Caki2 (cell line): ENCODE data around the gene CD9. TPM values are rescaled to one million over a fixed set of nuclear protein-coding genes. Genes with fewer than 3 reads are reported as not detected.
"Not testable (repeated sequence)": the region's sequence is repeated elsewhere in the genome, so short reads cannot be mapped to it uniquely, and the experiment has no call there.

Experiments used
- DNase-seq: peaks from one replicate; pipeline ENCODE4 v3.0.0-alpha.2; 2015; ENCODE audit warnings: low read depth
- in situ Hi-C: cut with HindIII; loops from 2 replicates; pipeline ENCODE4 v1.10.0; 2016; ENCODE audit warnings: low sequenced_read_pairs, low pct_unique_long_range_greater_than_20kb, mixed read lengths
- total RNA-seq: library from RNA; depleted of rRNA; stranded (reverse); fragments of >200 nt; shearing (Covaris generic); gene quantifications from 2 replicates; pipeline ENCODE4 v1.2.3, GENCODE V29; 2014; ENCODE audit warnings: low replicate concordance; rRNA removed

The CD9 gene, protein sequence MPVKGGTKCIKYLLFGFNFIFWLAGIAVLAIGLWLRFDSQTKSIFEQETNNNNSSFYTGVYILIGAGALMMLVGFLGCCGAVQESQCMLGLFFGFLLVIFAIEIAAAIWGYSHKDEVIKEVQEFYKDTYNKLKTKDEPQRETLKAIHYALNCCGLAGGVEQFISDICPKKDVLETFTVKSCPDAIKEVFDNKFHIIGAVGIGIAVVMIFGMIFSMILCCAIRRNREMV
- total RNA-seq = 64.2 and 70.8 TPM in 2 replicates

DNA sequence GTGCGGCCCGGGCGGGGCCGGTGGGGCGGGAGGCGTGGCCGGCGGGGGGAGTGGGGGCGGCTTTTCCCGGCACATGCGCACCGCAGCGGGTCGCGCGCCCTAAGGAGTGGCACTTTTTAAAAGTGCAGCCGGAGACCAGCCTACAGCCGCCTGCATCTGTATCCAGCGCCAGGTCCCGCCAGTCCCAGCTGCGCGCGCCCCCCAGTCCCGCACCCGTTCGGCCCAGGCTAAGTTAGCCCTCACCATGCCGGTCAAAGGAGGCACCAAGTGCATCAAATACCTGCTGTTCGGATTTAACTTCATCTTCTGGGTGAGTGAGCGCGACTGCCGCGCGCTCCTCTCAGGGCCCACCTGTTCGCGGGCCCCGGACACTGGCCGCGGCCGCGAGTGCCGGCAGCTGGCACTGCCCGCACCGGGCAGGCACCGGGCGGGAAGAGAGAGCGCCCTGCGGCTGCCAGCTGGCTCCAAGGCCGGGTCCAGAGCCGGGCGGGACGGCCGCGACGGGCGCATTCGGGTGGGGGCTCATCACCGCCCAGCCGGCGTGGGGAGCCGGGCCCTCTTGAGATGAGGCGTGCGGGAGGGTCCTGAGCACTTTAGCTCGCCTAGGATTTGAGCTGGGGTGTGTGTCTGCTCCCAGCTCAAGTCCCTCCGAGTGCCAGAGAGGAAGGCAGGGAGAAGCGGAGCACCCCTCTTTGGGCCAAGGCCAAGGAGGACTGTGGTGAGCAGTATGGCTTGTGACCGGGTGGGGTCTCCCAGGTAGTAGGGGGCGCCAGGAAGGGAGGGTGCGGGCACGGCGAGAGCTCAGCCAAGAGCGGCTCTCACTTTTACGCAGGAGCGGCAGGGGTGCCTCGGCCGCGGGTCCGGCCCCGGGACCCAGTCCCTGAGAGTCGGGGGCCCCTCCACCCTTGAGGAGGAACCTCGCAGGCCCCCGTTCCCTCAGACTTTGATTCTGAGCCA is at the start of gene CD9:
TSS of gene CD9 (plus strand) at position 145 of the 957 bp plus-strand sequence. CDS start at position 245, 100 bp downstream.
- in situ Hi-C loops = no loop called here
- peak; percentile 52 for DNase-seq

DNA sequence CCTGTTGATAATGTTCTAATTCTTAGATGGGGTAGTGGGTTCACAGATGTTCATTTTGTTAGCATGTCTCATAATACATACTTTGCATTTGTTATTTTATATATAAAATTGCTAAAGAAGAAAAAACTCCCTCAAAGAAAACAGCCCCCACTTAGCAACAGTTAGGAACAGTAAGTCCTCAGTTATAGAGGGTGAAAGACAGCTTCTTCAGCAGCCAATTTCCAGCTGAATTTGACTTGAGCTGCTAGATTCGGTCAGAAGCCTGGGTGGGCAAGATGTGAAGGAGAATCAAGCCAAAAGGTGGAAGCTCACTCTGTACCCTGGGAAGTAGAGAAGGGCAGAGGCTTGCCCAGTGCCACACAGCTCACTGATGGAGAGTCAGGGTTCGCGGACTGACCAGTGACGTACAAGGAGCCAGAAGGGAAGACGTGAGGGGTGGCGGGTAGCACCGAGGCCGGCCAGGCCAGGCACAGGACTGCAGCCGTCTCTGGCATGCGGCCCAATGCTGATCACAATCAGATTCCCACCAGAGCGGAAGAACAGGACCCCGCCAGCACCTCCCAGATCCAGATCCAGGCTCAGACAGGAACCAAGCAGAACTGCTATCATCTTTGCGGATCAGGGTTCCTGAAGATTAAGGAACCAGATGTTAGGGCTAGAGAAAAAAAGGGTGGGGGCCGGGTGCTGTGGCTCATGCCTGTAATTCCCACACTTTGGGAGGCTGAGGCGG is 45.3 kb upstream of the CD9 start:
- in situ Hi-C loops = loop anchor here (5.0 kb wide), 1 partner anchor 73 kb away; no protein-coding TSS in a partner anchor

DNA sequence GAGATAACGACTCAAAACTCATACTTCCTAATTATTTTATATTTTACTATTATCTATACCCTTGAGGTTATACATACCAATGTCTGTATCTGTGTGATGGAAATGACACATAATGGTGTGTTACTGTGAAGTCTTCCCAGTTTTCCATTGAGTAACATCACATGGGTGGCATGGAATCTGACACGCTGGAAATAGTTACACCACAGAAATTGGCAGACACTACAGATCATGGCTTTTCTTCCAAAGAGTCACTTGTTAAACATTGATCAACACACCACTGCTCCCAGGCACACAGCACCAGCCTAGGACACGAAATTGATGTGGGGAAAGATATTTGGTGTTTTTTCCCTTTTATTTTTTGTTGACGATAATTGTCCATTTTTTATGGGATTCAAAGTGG is 42.7 kb upstream of the CD9 start:
- no peak for DNase-seq
- in situ Hi-C loops = no loop called here

More for the DNA sequence above, 45.3 kb upstream of the CD9 start:
- DNase-seq = no peak

DNA sequence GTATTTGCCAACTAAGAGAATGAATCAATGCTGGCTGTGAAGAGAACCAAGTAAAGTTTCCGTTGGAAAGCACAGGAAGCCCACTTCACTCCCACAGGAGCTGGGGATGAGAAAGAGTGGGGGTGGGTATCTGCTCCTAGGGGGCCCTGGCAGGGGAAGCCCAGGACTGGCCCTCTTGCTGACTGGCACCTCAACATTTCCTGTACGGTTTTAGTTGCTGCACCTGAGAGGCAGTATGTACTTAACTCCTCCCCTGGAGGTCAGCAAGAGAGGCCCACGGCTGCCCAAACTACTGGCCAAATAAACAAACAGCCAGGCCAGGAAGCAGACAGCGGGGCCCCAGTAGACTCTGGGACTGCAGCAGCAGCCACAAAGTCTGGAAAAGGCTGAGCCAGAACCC is 41.9 kb upstream of the CD9 start:
- in situ Hi-C loops = no loop called here
- no peak for DNase-seq

DNA sequence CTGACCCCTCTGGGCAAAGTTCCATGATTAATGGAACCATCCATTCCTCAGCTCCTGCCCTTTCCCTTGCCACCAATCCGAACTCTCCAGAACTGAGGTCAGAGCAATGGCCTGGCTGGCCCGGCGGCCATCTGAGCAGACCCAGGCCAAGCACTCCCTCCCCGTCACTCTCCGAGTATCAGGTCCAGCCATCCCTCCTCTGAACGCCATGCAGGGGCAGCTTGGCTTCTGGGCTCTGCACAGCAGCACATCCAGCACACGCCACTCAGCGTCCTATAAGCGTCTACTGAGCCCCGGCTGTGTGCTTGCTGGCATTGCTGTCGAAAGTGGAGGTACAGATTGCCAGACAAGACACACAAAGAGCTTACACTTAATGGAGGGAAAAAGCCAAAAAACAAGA is 41.5 kb upstream of the CD9 start:
- DNase-seq = no peak
- in situ Hi-C loops = no loop called here

DNA sequence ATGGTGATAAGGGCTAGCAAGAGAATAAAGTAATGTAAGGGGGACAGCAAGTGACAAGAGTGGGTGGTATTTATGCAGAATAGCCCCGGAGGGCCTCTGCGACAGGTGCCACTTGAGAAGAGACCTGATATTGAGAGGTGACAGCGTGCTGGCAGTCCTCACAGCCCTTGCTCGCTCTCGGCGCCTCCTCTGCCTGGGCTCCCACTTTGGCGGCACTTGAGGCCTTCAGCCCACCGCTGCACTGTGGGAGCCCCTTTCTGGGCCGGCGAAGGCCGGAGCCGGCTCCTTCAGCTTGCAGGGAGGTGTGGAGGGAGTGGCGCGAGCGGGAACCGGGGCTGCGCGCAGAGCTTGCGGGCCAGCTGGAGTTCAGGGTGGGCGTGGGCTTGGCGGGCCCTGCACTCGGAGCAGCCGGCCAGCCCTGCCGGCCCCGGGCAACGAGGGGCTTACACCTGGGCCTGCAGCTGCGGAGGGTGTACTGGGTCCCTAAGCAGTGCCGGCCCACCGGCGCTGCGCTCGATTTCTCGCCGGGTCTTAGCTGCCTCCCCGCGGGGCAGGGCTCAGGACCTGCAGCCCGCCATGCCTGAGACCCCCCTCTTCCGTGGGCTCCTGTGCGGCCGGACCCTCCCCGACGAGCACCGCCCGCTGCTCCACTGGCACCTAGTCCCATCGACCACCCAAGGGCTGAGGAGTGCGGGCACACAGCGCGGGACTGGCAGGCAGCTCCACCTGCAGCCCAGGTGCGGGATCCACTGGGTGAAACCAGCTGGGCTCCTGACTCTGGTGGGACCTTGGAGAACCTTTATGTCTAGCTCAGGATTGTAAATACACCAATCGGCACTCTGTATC is 40.8 kb upstream of the CD9 start:
- DNase-seq, in situ Hi-C loops: not testable (repeated sequence)

DNA sequence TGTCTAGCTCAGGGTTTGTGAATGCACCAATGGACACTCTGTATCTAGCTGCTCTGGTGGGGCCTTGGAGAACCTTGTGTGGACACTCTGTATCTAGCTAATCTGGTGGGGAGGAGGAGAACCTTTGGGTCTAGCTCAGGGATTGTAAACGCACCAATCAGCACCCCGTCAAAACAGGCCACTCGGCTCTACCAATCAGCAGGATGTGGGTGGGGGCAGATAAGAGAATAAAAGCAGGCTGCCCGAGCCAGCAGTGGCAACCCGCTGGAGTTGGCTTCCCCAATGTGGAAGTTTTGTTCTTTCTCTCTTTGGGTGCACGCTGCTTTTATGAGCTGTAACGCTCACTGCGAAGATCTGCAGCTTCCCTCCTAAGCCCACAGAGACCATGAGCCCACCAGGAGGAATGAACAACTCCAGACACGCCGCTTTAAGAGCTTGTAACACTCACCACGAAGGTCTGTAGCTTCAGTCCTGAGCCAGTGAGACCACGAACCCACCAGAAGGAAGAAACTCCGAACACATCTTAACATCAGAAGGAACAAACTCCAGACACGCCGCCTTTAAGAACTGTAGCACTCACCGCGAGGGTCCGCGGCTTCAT is 40.1 kb upstream of the CD9 start:
- in situ Hi-C loops, DNase-seq: not testable (repeated sequence)

DNA sequence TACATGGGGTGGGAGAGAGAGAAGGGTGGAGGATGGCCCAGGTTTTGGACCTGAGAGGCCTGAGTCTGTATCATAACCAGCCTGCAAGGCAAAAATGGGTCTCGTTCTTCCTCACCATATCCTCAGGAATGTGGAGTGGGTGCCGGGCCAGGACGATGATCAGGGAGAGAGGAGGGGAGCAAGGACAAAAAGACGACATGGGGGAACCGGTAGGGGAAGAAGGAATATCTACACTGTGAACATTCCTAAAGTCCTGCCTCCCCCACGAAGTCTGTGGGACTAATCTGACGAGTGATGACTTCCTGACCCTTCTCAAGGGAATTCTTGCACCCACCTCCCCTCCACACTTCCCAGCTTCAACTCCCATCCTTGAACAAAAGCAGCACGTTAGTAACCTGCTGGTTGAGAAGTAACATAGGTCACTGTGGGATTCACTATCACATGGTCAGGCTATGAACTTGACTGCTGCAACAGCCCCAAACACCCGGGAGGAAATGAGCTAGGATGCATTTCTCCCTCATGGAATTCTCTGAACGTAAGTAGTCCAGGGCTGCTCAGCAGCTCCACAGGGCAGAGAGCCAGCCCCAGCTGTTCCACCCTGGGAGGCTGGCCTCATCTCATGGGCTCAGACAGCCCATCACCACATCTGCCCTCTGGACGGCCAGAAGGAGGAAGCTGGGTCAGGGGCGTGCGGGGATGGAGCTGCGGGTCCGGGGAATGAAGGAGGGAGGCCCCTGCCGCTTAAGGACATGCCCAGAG is 38.9 kb upstream of the CD9 start:
- no peak for DNase-seq
- in situ Hi-C loops = no loop called here

DNA sequence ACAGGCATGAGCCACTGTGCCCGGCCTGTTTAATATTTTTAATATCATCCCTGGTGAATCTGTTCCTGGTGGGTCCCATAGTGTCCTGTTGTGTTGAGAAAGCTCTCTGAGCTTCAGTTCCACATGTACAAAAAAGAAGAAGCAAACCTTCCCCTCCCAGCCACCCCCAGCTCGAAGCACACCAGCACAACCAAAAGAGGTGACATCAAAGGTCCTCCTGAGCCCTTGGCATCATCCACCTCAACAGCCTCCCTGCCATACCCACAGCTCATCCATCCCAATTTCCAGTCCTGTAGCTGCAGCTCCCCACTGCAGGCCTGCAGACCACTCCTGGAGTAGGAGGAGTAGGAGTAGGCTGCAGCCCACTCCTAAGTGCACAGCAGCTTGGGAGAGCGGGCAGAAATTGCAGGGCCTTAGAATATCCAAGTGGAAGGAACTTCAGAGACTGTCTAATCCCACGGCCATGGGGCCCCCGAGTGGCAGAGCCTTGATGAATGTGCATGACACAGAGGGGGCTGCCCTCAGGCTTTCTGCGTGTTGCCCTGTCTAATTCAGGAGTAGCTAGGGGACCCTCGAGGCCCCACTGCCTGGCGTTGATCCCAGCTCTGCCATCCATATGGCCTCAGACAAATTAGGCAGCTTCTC is 36.7 kb upstream of the CD9 start:
- in situ Hi-C loops = no loop called here
- no peak for DNase-seq

DNA sequence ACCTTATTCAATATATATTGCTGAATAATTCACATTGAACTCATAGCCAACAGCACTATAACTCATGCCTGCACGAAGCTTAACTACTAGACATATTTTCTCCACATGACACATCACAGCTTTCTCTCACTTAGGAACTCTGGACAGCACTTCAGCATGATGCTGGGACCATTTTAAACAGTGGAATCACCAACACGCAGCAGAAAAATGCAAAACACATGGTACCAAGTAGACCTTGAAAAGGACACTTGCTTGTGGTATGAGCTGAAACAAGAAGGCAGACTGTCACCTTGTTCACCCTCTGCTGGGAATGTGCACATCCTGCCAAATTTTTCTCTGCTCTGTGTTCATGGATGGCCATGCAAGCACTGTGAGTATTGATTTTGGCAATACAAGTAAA is 34.8 kb upstream of the CD9 start:
- in situ Hi-C loops = no loop called here

DNA sequence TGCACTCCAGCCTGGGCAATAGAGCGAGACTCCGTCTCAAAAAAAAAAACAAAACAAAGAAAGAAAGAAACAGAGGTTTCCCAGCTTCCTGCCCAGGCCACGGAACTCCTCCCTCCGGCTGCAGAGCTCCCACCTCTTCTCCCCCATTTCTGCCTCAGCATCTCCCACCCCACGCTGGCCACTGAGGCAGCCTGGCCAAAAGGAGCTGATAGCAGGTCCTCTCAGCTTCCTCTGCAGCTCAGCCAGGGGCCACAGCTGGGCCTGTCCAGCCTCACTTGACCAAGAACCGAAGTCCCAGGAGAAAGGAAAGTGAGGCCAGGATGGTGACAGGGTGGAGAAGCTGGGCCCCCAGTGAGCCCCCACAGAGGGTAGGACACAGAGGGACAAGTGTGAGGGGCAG is 33.4 kb upstream of the CD9 start:
- DNase-seq = no peak
- in situ Hi-C loops = no loop called here

More for the DNA sequence above, 34.8 kb upstream of the CD9 start:
- no peak for DNase-seq

DNA sequence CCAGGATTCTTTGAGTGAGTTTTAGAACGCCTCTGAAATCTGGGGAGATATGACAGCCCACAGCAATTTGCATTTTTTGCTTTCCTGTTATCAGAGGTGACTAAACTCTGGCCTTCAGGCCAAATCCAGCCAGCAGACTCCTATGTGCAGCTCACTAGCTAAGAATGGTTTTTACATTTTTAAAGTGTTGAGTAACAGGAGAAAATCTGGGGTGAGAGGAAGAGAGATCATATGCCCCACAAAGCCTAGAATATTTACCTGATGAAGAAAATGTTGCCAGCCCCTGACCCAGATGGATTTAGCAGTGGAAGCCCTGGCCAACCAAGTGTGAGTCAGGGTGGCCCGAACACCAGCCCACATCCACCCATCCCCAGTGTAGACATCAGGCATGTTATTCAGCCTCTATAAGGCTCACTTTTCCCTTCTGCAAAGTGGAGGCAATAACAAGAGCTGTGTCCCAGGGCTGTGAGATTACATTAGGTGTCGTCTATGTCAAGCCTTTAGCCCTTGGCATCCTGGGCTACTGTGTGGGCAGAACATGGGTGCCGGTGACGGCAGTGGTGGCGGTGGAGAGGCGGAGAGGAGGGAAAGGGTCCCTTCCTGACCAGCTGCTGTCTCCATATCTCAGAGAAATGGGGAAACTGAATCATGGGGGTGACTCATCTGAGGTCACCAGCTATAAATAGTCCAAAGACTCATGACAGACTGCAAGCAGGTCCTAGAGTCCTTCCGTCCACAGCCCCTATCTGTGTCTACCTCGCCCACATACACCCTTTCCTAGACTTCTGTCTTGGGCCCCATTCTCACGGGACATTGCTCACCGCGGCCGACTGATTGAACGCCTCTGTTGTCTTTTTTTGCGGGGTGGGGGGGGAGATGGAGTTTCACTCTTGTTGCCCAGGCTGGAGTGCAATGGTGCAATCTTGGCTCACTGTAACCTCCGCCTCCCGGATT is 32.6 kb upstream of the CD9 start:
- in situ Hi-C loops = no loop called here
- peak; percentile 71 for DNase-seq

DNA sequence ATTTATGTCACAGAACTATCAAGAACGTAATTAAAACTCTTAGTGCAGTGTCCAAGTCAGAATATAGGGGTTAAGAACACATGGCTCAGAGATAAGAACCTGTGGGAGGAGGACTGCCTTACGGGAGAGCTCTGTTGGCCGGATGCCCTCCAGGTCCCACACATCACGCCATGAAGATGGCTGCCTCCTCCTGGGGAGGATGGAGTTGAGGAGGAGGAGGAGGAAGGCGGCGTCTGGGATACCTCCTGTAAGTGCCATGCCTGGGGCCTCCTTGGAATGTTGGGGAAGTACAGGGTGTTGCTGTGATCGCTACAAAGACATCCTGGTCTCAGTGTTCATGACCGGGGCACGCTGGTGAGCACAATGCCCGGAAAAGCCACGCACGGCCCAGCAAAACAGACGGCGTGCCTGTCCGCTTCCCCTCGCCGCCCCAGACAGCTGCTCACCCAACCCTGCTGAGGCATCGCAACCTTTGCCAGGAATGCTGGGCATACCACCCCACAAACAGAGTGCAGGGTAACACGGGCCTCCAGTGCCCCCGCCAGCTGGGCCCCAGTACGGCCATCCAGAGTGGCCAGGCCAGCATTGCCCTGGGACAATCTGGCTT is 28.7 kb upstream of the CD9 start:
- in situ Hi-C loops = no loop called here
- no peak for DNase-seq

DNA sequence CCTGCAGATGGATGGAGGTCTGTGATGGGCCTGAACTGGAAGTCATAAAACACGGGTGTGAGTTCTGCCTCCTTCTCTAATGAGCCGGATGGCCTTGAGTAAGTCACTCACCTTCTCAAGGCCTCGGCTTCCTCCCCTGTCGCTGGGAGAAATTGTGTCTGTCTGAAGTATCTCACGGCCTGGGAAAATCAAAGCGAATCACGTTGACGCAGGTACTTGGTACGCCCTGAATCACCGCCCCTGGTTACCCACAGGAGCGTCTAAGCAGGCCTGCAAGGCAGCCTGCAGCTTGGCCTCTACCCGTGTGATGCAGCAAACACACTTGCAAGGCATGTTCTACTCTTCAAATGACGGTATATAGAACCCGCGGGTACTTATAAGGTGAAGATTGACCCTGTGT is 28.1 kb upstream of the CD9 start:
- in situ Hi-C loops = no loop called here
- DNase-seq = no peak

DNA sequence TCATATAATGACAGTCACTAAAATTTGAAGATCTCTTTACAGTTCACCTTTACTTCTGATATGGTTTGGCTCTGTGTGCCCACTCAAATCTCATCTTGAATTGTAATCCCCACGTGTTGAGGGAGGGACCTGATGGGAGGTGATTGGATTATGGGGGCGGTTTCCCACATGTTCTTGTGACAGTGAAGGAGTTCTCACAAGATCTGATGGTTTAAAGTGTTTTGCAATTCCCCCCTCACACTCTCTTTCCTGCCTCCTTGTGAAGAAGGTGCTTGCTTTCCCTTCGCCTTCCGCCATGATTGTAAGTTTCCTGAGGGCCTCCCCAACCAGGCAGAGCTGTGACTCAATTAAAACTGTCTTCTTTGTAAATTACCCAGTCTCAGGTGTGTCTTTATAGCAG is 27.3 kb upstream of the CD9 start:
- in situ Hi-C loops = no loop called here
- DNase-seq = no peak
